Panc1 (cell line): ENCODE measurements around the gene LIMA1. TPM values are rescaled to one million over a fixed set of nuclear protein-coding genes. Genes with fewer than 3 reads are reported as not detected.
A peak's percentile ranks its signal among the peaks of the same experiment; 100 is the strongest.

Source experiments
- ATAC-seq: fragments of 200-7000 bp; cut with Tn5 transposase; 2 replicates; pipeline ENCODE4 v1.9.1; 2020; ENCODE audit warnings: mild to moderate bottlenecking, moderate library complexity
- BruUV-seq: library from RNA; stranded (reverse); fragments of 400-500 nt; replicated peaks from 2 replicates; lab custom pipeline; 2021; lab: Mats Ljungman, UMichigan
- CTCF ChIA-PET: fragments of 300-600 bp; sonication (Branson Sonifier 250); formaldehyde crosslinking; loops from one replicate; lab custom pipeline; 2022; ENCODE audit warnings: antibody characterized with exemption; lab: Charles Lee
- POLR2A ChIA-PET: fragments of 300-600 bp; sonication (Branson Sonifier 250); formaldehyde crosslinking; loops from one replicate; lab custom pipeline; 2022; ENCODE audit warnings: antibody characterized with exemption; lab: Charles Lee
- DNase-seq: peaks from one replicate; pipeline ENCODE4 v3.0.0-alpha.2; 2010; ENCODE audit warnings: low read depth, low spot score
- H3K27ac ChIP-seq: 2 replicates; pipeline ENCODE4 v1.5.1; 2011; ENCODE audit warnings: mild to moderate bottlenecking, low read length, inconsistent platforms
- H3K27me3 ChIP-seq: fragments of 200-500 bp; sonication (Bioruptor generic); 2 replicates; pipeline ENCODE4 v1.6.0; 2014; ENCODE audit warnings: low read length, inconsistent platforms; ENCODE audit not compliant: control insufficient read depth, insufficient read depth
- H3K36me3 ChIP-seq: fragments of 200-500 bp; sonication (Bioruptor generic); 2 replicates; pipeline ENCODE4 v1.5.1; 2014; ENCODE audit warnings: inconsistent platforms, mild to moderate bottlenecking, low read length, moderate library complexity; ENCODE audit not compliant: control insufficient read depth, insufficient read depth
- H3K4me1 ChIP-seq: 2 replicates; pipeline ENCODE4 v1.5.1; 2011; ENCODE audit warnings: inconsistent platforms, mild to moderate bottlenecking, low read length, moderate library complexity; ENCODE audit not compliant: control insufficient read depth, insufficient read depth
- H3K4me3 ChIP-seq, 2 experiments: 2 replicates each; pipeline ENCODE4 v1.5.1; 2011 to 2012; ENCODE audit warnings: low read depth in 2 of 2, low read length in 2 of 2, mild to moderate bottlenecking in 2 of 2, inconsistent platforms in 1 of 2, moderate library complexity in 1 of 2
- H3K9me3 ChIP-seq: fragments of 200-500 bp; sonication (Bioruptor generic); 2 replicates; pipeline ENCODE4 v1.5.1; 2014; ENCODE audit warnings: low read depth, mild to moderate bottlenecking, inconsistent platforms, low read length, moderate library complexity; ENCODE audit not compliant: control insufficient read depth, insufficient read depth
- POLR2AphosphoS5 ChIP-seq: IDR thresholded peaks from 2 replicates; pipeline ENCODE4 v1.6.1; 2012; ENCODE audit warnings: mild to moderate bottlenecking, low read depth, low read length, moderate library complexity
- SIN3A ChIP-seq: IDR thresholded peaks from 2 replicates; pipeline ENCODE4 v1.6.1; 2012; ENCODE audit warnings: low read depth, mild to moderate bottlenecking, low read length, moderate library complexity, borderline replicate concordance; ENCODE audit not compliant: insufficient read depth
- TCF7L2 ChIP-seq: IDR thresholded peaks from 2 replicates; pipeline ENCODE4 v1.6.1; 2011; ENCODE audit warnings: mild to moderate bottlenecking, low read depth, low read length, inconsistent platforms
- in situ Hi-C: cut with HindIII; loops from 2 replicates; pipeline ENCODE4 v1.10.0; 2016; ENCODE audit warnings: low sequenced_read_pairs, low pct_unique_long_range_greater_than_20kb
- intact Hi-C: fragments of 100-400 bp; cut with micrococcal nuclease; formaldehyde crosslinking; loops from one replicate; pipeline ENCODE4 v1.10.0; 2022; ENCODE audit not compliant: unreplicated experiment
- total RNA-seq: library from RNA; stranded (reverse); gene quantifications from one replicate; pipeline ENCODE4 v1.2.1, GENCODE V29; 2021; ENCODE audit not compliant: unreplicated experiment
- TF ChIP-seq, protein P1 (sequence below): fragments of 450-650 bp; IDR thresholded peaks from 2 replicates; pipeline ENCODE4 v1.5.1; 2017; ENCODE audit warnings: mild to moderate bottlenecking
- TF ChIP-seq, protein P2 (sequence below), 2 experiments: IDR thresholded peaks; 2 replicates each; pipeline ENCODE4 v1.6.1; 2011 to 2012; ENCODE audit warnings: low read depth in 2 of 2, control low read depth in 1 of 2, low read length in 1 of 2, mild to moderate bottlenecking in 1 of 2, moderate library complexity in 1 of 2; ENCODE audit not compliant: insufficient read depth in 1 of 2

Gene LIMA1
- total RNA-seq, 1 experiment from 2014 or later = 155 TPM

GRCh38 chr12:50166799-50167048, 116.6 kb downstream of the LIMA1 start:
- Histone ChIP-seq H3K4me3 (peak overlapping the region; percentile 58 to 81), H3K9me3 (no peaks in the 10 kb centered on the region), H3K36me3 (no peaks in the 10 kb centered on the region; the same call in 1 of the 2 replicates), H3K4me1 (peaks cover 8% of the 10 kb centered on the region), H3K27me3 (no peaks in the 10 kb centered on the region), H3K27ac (peak overlapping the region; percentile 86)
- ChIA-PET CTCF (interaction anchor here (0.9 to 1.3 kb wide), 2 partner anchors 54 to 55 kb away, joined by 3 to 8 read pairs; partner anchors contain the start of gene COX14), POLR2A (interaction anchor here (0.5 to 1.0 kb wide), 2 partner anchors 15 to 63 kb away, joined by 3 to 8 read pairs; partner anchors contain the start of gene GPD1)
- no peak for DNase-seq
- TF ChIP-seq, protein P1, sequence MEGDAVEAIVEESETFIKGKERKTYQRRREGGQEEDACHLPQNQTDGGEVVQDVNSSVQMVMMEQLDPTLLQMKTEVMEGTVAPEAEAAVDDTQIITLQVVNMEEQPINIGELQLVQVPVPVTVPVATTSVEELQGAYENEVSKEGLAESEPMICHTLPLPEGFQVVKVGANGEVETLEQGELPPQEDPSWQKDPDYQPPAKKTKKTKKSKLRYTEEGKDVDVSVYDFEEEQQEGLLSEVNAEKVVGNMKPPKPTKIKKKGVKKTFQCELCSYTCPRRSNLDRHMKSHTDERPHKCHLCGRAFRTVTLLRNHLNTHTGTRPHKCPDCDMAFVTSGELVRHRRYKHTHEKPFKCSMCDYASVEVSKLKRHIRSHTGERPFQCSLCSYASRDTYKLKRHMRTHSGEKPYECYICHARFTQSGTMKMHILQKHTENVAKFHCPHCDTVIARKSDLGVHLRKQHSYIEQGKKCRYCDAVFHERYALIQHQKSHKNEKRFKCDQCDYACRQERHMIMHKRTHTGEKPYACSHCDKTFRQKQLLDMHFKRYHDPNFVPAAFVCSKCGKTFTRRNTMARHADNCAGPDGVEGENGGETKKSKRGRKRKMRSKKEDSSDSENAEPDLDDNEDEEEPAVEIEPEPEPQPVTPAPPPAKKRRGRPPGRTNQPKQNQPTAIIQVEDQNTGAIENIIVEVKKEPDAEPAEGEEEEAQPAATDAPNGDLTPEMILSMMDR = no peak
- TF ChIP-seq SIN3A (no peak), TCF7L2 (no peak), POLR2AphosphoS5 (no peak)
- TF ChIP-seq, protein P2, sequence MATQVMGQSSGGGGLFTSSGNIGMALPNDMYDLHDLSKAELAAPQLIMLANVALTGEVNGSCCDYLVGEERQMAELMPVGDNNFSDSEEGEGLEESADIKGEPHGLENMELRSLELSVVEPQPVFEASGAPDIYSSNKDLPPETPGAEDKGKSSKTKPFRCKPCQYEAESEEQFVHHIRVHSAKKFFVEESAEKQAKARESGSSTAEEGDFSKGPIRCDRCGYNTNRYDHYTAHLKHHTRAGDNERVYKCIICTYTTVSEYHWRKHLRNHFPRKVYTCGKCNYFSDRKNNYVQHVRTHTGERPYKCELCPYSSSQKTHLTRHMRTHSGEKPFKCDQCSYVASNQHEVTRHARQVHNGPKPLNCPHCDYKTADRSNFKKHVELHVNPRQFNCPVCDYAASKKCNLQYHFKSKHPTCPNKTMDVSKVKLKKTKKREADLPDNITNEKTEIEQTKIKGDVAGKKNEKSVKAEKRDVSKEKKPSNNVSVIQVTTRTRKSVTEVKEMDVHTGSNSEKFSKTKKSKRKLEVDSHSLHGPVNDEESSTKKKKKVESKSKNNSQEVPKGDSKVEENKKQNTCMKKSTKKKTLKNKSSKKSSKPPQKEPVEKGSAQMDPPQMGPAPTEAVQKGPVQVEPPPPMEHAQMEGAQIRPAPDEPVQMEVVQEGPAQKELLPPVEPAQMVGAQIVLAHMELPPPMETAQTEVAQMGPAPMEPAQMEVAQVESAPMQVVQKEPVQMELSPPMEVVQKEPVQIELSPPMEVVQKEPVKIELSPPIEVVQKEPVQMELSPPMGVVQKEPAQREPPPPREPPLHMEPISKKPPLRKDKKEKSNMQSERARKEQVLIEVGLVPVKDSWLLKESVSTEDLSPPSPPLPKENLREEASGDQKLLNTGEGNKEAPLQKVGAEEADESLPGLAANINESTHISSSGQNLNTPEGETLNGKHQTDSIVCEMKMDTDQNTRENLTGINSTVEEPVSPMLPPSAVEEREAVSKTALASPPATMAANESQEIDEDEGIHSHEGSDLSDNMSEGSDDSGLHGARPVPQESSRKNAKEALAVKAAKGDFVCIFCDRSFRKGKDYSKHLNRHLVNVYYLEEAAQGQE (IDR thresholded peaks at IDR 0.05; ENCODE audit: insufficient read depth in 1 of 2, low read depth in 2 of 2, low read length in 1 of 2) = no peak
- intact Hi-C loops (loop anchor here (5.0 kb wide), 1 partner anchor 54 kb away; the partner anchor contains the start of gene COX14), in situ Hi-C loops (no loop called here)
- BruUV-seq = no TSS peak
- ATAC-seq = peak; percentile 31; the same call in 1 of the 2 replicates

GRCh38 chr12:50164963-50165362, 118.4 kb downstream of the LIMA1 start:
- Histone ChIP-seq H3K4me1 (peaks cover 8% of the 10 kb centered on the region), H3K9me3 (no peaks in the 10 kb centered on the region), H3K4me3 (no peak overlapping the region), H3K27ac (no peak overlapping the region), H3K27me3 (no peaks in the 10 kb centered on the region), H3K36me3 (no peaks in the 10 kb centered on the region; the same call in 1 of the 2 replicates)
- ChIA-PET CTCF (no interaction called here), POLR2A (no interaction called here)
- no peak for ATAC-seq
- BruUV-seq = no TSS peak
- intact Hi-C loops (loop anchor here (5.0 kb wide), 1 partner anchor 53 kb away; the partner anchor contains the start of gene COX14), in situ Hi-C loops (no loop called here)
- no peak for TF ChIP-seq TCF7L2
- TF ChIP-seq SIN3A = no peak
- TF ChIP-seq, protein P1 = no peak
- TF ChIP-seq, protein P2 (IDR thresholded peaks at IDR 0.05; ENCODE audit: insufficient read depth in 1 of 2, low read depth in 2 of 2, low read length in 1 of 2) = no peak
- TF ChIP-seq POLR2AphosphoS5 = no peak
- no peak for DNase-seq
